DMS 273 treated with DMSO at 0.1 percent for 48 hours (cell line): Measurements from ENCODE around the gene HSD3B7.
A peak's percentile ranks its signal among the peaks of the same experiment; 100 is the strongest.

Experiments used
- DNase-seq: peaks from one replicate; lab custom pipeline; 2025; lab: John Stamatoyannopoulos, UW

HSD3B7 gene

GRCh38 chr16:30956601-30957455 lies 28.2 kb upstream of the HSD3B7 start:
- DNase-seq = no peak

- DNase-seq = peak; percentile 88
These were observed 27.4 kb upstream of the HSD3B7 start, which contains the start of gene SETD1A for GRCh38 chr16:30957456-30958174. Gene SETD1A, plus strand, starts transcription at chr16:30957754. Its CDS starts 978 bp downstream, at chr16:30958732.

GRCh38 chr16:30958175-30959079 lies 26.6 kb upstream of the HSD3B7 start:
- no peak for DNase-seq

GRCh38 chr16:30961384-30961783 lies 23.6 kb upstream of the HSD3B7 start:
- no peak for DNase-seq

GRCh38 chr16:30963925-30964511 lies 21.0 kb upstream of the HSD3B7 start:
- no peak for DNase-seq

- no peak for DNase-seq
These were observed 20.3 kb upstream of the HSD3B7 start for GRCh38 chr16:30964574-30965226.

- no peak for DNase-seq
These were observed 19.6 kb upstream of the HSD3B7 start for GRCh38 chr16:30965436-30965835.

GRCh38 chr16:30966033-30966619 lies 18.9 kb upstream of the HSD3B7 start:
- DNase-seq = no peak

- no peak for DNase-seq
These were observed 17.2 kb upstream of the HSD3B7 start for GRCh38 chr16:30967795-30968194.

- no peak for DNase-seq
These were observed 15.7 kb upstream of the HSD3B7 start for GRCh38 chr16:30969246-30969842.

GRCh38 chr16:30971298-30971697 lies 13.7 kb upstream of the HSD3B7 start:
- DNase-seq = no peak

GRCh38 chr16:30972872-30973271 lies 12.1 kb upstream of the HSD3B7 start:
- DNase-seq = no peak

- DNase-seq = no peak
These were observed 10.7 kb upstream of the HSD3B7 start for GRCh38 chr16:30974348-30974747.

GRCh38 chr16:30976486-30976885 lies 8.5 kb upstream of the HSD3B7 start:
- DNase-seq = no peak

- no peak for DNase-seq
These were observed 7.5 kb upstream of the HSD3B7 start for GRCh38 chr16:30977502-30977901.

- DNase-seq = no peak
These were observed 5.6 kb upstream of the HSD3B7 start for GRCh38 chr16:30979170-30980022.

- DNase-seq = no peak
These were observed 5.0 kb upstream of the HSD3B7 start for GRCh38 chr16:30980023-30980371.

- DNase-seq = no peak
These were observed 4.6 kb upstream of the HSD3B7 start for GRCh38 chr16:30980434-30980833.

- no peak for DNase-seq
These were observed 4.0 kb upstream of the HSD3B7 start for GRCh38 chr16:30980959-30981358.
